Activated CD8-positive, alpha-beta memory T cell treated with anti-CD3 and anti-CD28 coated beads, Interleukin-2, amount 50 U/mL, for 1 hour (primary cell): ENCODE measurements around the gene VTI1A.

Source experiments
- DNase-seq: peaks from one replicate; pipeline ENCODE4 v3.0.0-alpha.2; 2020; ENCODE audit errors: extremely low read depth

VTI1A gene

GRCh38 chr10:112784022-112784461 is 337.0 kb downstream of the VTI1A start:
- DNase-seq = no peak

GRCh38 chr10:112785089-112785488 is 338.1 kb downstream of the VTI1A start:
- DNase-seq = no peak

- no peak for DNase-seq
These were observed 342.2 kb downstream of the VTI1A start for GRCh38 chr10:112789248-112789647.

GRCh38 chr10:112790030-112790429 is 343.0 kb downstream of the VTI1A start:
- no peak for DNase-seq

- DNase-seq = no peak
These were observed 343.9 kb downstream of the VTI1A start for GRCh38 chr10:112790921-112791320.

GRCh38 chr10:112791447-112791846 is 344.4 kb downstream of the VTI1A start:
- DNase-seq = no peak

GRCh38 chr10:112792487-112793201 is 345.6 kb downstream of the VTI1A start:
- no peak for DNase-seq

GRCh38 chr10:112793202-112793921 is 346.3 kb downstream of the VTI1A start:
- DNase-seq = no peak

- no peak for DNase-seq
These were observed 347.2 kb downstream of the VTI1A start for GRCh38 chr10:112794201-112794600.

GRCh38 chr10:112795067-112795466 is 348.1 kb downstream of the VTI1A start:
- no peak for DNase-seq

GRCh38 chr10:112797197-112797596 is 350.2 kb downstream of the VTI1A start:
- no peak for DNase-seq

- no peak for DNase-seq
These were observed 350.8 kb downstream of the VTI1A start for GRCh38 chr10:112797855-112798254.

- DNase-seq = no peak
These were observed 352.0 kb downstream of the VTI1A start for GRCh38 chr10:112799038-112799437.

GRCh38 chr10:112799726-112800510 is 352.9 kb downstream of the VTI1A start:
- no peak for DNase-seq

- no peak for DNase-seq
These were observed 354.0 kb downstream of the VTI1A start for GRCh38 chr10:112801004-112801403.

- no peak for DNase-seq
These were observed 354.7 kb downstream of the VTI1A start for GRCh38 chr10:112801748-112802147.

GRCh38 chr10:112802411-112803022 is 355.5 kb downstream of the VTI1A start:
- no peak for DNase-seq

- DNase-seq = no peak
These were observed 357.0 kb downstream of the VTI1A start for GRCh38 chr10:112803961-112804401.

GRCh38 chr10:112805254-112805590 is 358.2 kb downstream of the VTI1A start:
- no peak for DNase-seq

- DNase-seq = no peak
These were observed 358.7 kb downstream of the VTI1A start for GRCh38 chr10:112805701-112806100.

GRCh38 chr10:112807013-112807412 is 360.0 kb downstream of the VTI1A start:
- DNase-seq = no peak

- no peak for DNase-seq
These were observed 362.7 kb downstream of the VTI1A start for GRCh38 chr10:112809736-112810135.
